Nephron progenitor cell (in vitro differentiated cells): ENCODE results near the gene TMEM253.

ENCODE experiments used
- DNase-seq: peaks from one replicate; pipeline ENCODE4 v3.0.0; 2021
- H3K27ac Mint-ChIP-seq: 2 replicates; pipeline ENCODE4 v1.8.0; 2021; ENCODE audit warnings: mild to moderate bottlenecking, moderate library complexity, mixed read lengths
- H3K27me3 Mint-ChIP-seq: 2 replicates; pipeline ENCODE4 v1.8.0; 2021; ENCODE audit warnings: mild to moderate bottlenecking, low read depth, mixed read lengths; ENCODE audit not compliant: poor library complexity
- H3K36me3 Mint-ChIP-seq: 2 replicates; pipeline ENCODE4 v1.8.0; 2021; ENCODE audit warnings: low read depth, mixed read lengths
- H3K4me1 Mint-ChIP-seq: 2 replicates; pipeline ENCODE4 v1.8.0; 2021; ENCODE audit warnings: mixed read lengths
- H3K4me3 Mint-ChIP-seq: 2 replicates; pipeline ENCODE4 v1.8.0; 2021; ENCODE audit warnings: mild to moderate bottlenecking, moderate library complexity, mixed read lengths
- H3K9me3 Mint-ChIP-seq: 2 replicates; pipeline ENCODE4 v1.8.0; 2021; ENCODE audit warnings: mild to moderate bottlenecking, moderate library complexity, mixed read lengths
- TF ChIP-seq, protein P1 (sequence below): fragments of 200-600 bp; sonication (generic); IDR thresholded peaks from 2 replicates; pipeline ENCODE4 v1.5.0; 2021; ENCODE audit warnings: antibody characterized with exemption

TMEM253 gene

DNA sequence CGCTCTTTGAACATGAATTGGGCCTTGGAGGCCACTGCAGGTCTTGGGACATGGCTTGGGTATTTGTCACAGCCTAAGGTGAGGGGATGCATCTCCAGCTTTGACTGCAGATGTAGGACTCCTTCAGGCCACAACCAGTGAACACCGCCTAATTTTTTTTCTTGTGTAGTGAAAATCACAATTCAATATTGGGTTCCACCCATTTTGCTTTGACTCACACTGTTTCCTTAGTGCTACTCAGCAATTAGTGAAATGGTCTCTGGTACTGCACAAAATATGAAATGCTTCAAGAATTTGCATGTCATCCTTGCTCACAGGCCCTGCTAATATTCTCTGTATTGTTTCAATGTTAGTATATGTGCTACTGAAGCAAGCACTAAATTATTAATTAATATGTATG is 12.5 kb downstream of the TMEM253 start:
- Mint-ChIP-seq H3K9me3 (no peaks in the 10 kb centered on the region), H3K27me3 (peaks cover 6% of the 10 kb centered on the region), H3K36me3 (no peaks in the 10 kb centered on the region), H3K4me3 (no peak overlapping the region), H3K4me1 (peaks cover 35% of the 10 kb centered on the region), H3K27ac (no peak overlapping the region)
- no peak for DNase-seq
- TF ChIP-seq, protein P1, sequence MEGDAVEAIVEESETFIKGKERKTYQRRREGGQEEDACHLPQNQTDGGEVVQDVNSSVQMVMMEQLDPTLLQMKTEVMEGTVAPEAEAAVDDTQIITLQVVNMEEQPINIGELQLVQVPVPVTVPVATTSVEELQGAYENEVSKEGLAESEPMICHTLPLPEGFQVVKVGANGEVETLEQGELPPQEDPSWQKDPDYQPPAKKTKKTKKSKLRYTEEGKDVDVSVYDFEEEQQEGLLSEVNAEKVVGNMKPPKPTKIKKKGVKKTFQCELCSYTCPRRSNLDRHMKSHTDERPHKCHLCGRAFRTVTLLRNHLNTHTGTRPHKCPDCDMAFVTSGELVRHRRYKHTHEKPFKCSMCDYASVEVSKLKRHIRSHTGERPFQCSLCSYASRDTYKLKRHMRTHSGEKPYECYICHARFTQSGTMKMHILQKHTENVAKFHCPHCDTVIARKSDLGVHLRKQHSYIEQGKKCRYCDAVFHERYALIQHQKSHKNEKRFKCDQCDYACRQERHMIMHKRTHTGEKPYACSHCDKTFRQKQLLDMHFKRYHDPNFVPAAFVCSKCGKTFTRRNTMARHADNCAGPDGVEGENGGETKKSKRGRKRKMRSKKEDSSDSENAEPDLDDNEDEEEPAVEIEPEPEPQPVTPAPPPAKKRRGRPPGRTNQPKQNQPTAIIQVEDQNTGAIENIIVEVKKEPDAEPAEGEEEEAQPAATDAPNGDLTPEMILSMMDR: no peak

DNA sequence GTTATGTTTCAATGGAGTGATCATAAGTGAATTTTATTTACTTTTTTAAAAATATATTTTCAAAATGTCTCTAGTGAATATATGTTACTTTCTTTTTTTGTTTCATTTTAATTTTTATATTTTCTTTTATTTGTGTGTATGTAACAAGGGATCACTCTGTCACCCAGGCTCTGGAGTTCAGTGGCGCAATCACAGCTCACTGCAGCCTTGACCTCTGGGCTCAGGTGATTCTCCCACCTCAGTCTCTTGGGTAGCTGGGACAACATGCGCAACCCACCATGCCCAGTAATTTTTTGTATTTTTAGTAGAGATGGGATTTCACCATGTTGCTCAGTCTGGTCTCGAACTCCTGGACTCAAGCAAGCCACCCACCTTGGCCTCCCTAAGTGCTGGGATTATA is 18.1 kb downstream of the TMEM253 start:
- Mint-ChIP-seq H3K27me3 (peaks cover 11% of the 10 kb centered on the region), H3K4me1 (no peaks in the 10 kb centered on the region)
- TF ChIP-seq, protein P1: no peak

DNA sequence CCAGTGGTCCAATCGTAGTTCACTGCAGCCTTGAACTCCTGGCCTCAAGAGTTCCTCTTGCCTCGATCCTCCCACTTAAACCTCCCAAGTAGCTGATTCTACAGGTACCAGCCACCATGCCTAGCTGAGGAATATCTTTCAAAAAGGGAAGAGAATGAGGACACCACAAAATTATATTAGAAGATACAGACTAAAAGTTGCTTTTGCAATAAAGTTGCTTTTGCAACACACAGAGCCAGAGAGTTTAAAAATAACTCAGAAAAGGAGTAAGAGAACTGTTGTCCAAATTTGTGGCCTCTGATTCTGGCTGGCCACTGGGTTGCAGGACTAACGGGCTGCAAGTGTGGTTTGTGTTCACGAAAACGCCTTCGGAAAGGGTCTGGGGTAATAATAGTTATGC is 19.8 kb downstream of the TMEM253 start:
- H3K4me1 Mint-ChIP-seq: no peaks in the 10 kb centered on the region
- TF ChIP-seq, protein P1: no peak
- no peak for DNase-seq
- H3K9me3 Mint-ChIP-seq: peaks cover 6% of the 10 kb centered on the region
- H3K27ac Mint-ChIP-seq: no peak overlapping the region
- H3K4me3 Mint-ChIP-seq: no peak overlapping the region
- peaks cover 11% of the 10 kb centered on the region for H3K27me3 Mint-ChIP-seq
- H3K36me3 Mint-ChIP-seq: no peaks in the 10 kb centered on the region

More for the DNA sequence above, 18.1 kb downstream of the TMEM253 start:
- Mint-ChIP-seq H3K36me3 (no peaks in the 10 kb centered on the region), H3K9me3 (no peaks in the 10 kb centered on the region), H3K27ac (no peak overlapping the region), H3K4me3 (no peak overlapping the region)
- no peak for DNase-seq

DNA sequence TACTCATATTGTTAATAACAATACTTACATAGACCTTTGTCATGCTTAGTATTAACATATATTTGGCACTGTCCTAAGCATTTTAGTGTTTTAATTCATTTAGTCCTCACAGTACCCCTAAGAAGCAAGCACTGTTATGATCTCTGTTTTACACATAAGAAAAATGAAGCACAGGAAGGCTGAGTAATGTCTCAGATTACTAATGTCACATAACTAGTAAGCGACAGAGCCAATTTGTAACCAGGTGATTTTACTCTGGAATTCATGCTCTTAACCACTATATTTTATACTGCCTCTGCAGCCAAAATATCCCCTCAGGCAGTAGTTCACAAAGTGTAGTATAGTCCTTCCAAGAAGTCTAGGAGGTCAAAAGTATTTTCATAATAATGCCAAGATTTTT is 20.3 kb downstream of the TMEM253 start:
- H3K4me1 Mint-ChIP-seq: no peaks in the 10 kb centered on the region
- TF ChIP-seq, protein P1: no peak
- no peak overlapping the region for H3K27ac Mint-ChIP-seq
- no peak overlapping the region for H3K4me3 Mint-ChIP-seq
- peaks cover 6% of the 10 kb centered on the region for H3K9me3 Mint-ChIP-seq
- no peaks in the 10 kb centered on the region for H3K36me3 Mint-ChIP-seq
- DNase-seq: no peak
- H3K27me3 Mint-ChIP-seq: peaks cover 11% of the 10 kb centered on the region

DNA sequence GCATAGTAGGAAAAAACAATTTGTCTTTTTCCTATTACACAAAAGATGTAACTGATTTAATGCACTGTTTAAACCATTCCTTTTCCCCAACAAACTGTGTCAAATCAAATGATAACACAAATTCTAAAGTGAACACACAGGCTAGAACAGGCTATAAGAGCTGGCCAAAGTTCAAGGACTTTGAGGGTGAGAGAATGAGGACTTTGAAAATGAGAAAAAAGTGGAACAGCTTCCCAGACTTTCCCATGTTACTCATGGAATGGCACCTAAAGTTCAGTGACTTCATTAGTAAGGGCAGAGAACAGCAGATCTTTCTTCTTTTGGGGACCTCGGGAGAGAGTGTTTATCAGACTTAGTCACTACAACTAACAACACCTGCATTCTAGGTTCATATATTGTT is 22.6 kb downstream of the TMEM253 start:
- TF ChIP-seq, protein P1: no peak
- Mint-ChIP-seq H3K9me3 (peaks cover 11% of the 10 kb centered on the region), H3K27ac (no peak overlapping the region), H3K4me1 (no peaks in the 10 kb centered on the region), H3K27me3 (peaks cover 16% of the 10 kb centered on the region), H3K4me3 (no peak overlapping the region), H3K36me3 (no peaks in the 10 kb centered on the region)
- no peak for DNase-seq

DNA sequence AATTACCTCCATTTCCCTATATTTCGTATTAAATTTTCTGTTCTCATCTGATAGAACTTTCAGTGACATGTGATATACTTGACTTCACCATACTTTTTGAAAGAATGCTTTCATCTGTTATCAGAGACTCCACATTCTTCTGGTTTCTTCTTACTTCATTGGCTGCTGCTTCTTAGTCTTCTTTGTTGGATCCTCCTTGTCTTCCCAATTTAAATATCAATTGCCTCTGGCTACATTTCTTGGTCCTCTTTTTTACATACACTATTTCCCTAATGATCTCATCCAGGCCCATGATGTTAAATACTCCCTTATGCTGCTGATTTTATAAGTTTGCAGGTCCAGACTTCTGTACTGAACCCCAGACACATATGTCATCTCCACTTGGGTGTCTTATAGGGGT is 33.0 kb downstream of the TMEM253 start:
- no peak overlapping the region for H3K27ac Mint-ChIP-seq
- no peak for DNase-seq

More for the DNA sequence above, 33.0 kb downstream of the TMEM253 start:
- no peaks in the 10 kb centered on the region for H3K36me3 Mint-ChIP-seq
- H3K27me3 Mint-ChIP-seq: peaks cover 3% of the 10 kb centered on the region
- H3K4me3 Mint-ChIP-seq: no peak overlapping the region
- no peaks in the 10 kb centered on the region for H3K4me1 Mint-ChIP-seq
- TF ChIP-seq, protein P1: no peak
- peaks cover 22% of the 10 kb centered on the region for H3K9me3 Mint-ChIP-seq
